Fibroblast of gingiva (primary cell): ENCODE data around the gene TNNC1.

Experiments used
- DNase-seq: peaks from one replicate; pipeline ENCODE4 v3.0.0-alpha.2; 2011; ENCODE audit warnings: low read depth

TNNC1 gene

GRCh38 chr3:52453496-52454249, at the start of gene TNNC1:
Gene TNNC1, minus strand, starts transcription at chr3:52454041. Its CDS starts 26 bp downstream, at chr3:52454015.
- DNase-seq, result no peak

DNA sequence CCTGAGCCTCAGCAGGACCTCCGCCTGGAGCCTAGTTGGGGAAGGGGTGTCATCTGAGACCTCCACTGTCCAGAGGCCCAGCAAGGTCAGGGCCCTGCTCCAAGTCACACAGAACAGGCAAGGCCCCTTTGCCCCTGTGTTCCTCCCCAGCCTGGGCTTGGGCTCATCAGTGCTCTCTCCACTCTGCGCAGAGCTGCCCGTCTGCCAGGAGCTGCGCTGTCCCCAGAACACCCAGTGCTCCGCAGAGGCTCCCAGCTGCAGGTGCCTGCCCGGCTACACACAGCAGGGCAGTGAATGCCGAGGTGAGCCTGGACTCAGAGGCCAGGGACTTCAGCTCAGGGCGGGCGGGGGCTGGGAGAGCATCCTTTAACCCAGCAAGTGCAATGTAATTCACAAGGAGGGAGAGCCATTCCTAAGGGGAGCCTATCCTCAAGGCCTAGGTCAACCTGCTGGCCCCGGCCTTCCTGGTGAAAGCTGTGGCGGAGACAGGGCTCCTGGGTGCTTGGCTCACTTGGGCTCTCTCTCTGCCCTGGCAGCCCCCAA, 49.0 kb upstream of the TNNC1 start:
- DNase-seq, result no peak

DNA sequence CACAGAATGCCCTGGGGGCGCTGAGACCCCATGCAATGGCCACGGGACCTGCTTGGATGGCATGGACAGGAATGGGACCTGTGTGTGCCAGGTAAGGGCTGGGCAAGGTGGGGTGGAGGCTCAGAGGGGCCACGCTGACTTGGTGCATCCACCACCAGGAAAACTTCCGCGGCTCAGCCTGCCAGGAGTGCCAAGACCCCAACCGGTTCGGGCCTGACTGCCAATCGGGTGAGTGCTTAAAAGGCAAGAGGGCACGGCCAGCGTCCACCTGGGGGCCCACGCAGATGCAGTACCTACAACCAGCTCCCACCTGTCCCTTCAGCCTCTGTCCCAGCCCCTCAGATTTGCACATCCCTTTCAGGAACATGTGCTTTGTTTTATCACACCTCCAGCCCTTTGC, 48.2 kb upstream of the TNNC1 start:
- no peak for DNase-seq

DNA sequence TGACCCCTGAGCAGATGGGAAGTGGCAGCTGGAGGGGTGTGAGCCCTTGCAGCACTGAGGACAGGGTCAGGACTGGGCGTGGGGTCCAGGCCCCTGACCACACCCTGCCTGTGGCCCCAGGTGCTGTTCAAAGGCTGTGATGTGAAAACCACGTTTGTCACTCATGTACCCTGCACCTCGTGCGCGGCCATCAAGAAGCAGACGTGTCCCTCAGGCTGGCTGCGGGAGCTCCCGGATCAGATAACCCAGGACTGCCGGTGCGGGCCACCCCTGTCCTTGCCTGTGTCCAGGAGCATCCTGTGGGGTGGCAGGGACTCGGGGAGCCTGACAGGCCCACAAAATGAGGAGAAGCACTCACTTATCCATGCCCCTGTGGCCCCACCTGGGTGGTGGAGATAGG, 47.2 kb upstream of the TNNC1 start:
- no peak for DNase-seq

DNA sequence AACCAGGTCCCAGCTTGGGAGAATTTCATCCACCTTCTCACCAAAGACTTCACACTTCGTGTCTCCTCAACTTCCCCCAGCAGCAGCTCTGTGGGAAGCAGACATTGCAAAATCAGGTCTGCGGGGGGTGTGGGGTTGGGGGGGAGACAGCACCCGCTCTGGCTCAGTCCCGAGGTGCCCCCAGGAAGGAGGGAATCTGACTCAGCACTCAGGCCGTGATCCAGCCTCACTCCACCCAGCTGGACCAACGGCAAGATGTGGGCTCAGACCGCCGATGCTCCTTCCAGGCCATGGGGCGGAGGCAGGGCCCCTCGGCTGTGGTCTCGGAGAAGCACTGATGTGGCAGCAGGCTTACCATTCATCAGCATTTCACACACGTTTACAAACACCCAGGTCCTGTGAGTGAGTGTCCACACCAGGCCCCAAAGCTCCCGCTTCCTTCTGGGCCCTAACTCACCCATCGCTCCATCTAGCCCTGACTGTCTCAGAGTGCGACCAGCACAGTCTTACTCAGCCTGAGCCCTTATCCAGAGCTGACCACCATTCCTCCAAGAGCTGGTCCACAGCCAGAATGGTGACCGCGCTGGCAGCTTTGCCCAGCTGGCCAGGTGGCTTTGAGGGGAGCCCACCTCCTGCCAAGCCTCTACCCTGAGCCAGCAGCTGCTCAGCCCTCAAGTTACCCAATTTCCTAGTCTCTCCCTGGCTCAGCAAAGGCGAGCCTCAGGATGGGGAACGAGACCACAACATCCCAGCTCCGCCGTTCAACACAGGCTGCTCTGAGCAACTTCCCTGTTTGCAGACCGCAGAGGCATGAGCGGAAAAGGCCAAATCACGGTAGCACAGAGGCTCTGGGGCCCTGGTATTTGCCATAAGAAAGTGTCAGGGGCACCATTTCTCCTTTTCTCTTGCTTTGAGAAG, 44.6 kb upstream of the TNNC1 start:
- DNase-seq, result peak; percentile 83

GRCh38 chr3:52495777-52496602, 42.1 kb upstream of the TNNC1 start:
- DNase-seq, result peak; percentile 45

GRCh38 chr3:52494886-52495495, 41.1 kb upstream of the TNNC1 start, which contains the start of gene STAB1:
Gene STAB1, plus strand, starts transcription at chr3:52495338. Its CDS starts 76 bp downstream, at chr3:52495414.
- DNase-seq, result no peak

- no peak for DNase-seq
These were observed 40.6 kb upstream of the TNNC1 start for GRCh38 chr3:52494445-52494844.

GRCh38 chr3:52493232-52494017, 39.6 kb upstream of the TNNC1 start:
- no peak for DNase-seq

GRCh38 chr3:52492059-52492458, 38.2 kb upstream of the TNNC1 start:
- no peak for DNase-seq

DNA sequence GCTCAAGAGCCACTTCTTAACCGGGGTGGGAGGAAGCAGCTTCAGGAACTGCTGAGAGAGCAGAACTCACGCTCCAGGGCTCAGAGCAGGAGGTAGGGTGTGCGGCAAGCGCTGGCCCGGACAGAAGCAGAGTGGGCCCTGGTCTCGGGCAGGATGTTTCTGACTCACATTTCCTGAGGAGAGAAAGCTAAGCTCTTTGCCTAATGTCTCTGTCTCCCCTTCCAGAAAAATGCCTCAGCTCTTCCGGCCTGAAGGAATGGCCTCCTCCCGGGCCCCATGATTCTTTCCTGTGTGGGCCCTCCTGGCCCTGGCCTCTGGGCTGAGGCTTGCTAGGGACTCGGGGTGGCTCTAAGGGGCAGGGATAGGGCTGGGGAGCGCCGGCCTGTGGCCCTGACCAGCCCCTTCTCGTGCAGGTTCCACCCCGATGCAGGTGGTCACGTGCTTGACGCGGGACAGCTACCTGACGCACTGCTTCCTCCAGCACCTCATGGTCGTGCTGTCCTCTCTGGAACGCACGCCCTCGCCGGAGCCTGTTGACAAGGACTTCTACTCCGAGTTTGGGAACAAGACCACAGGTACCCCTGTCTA, 37.2 kb upstream of the TNNC1 start:
- no peak for DNase-seq

DNA sequence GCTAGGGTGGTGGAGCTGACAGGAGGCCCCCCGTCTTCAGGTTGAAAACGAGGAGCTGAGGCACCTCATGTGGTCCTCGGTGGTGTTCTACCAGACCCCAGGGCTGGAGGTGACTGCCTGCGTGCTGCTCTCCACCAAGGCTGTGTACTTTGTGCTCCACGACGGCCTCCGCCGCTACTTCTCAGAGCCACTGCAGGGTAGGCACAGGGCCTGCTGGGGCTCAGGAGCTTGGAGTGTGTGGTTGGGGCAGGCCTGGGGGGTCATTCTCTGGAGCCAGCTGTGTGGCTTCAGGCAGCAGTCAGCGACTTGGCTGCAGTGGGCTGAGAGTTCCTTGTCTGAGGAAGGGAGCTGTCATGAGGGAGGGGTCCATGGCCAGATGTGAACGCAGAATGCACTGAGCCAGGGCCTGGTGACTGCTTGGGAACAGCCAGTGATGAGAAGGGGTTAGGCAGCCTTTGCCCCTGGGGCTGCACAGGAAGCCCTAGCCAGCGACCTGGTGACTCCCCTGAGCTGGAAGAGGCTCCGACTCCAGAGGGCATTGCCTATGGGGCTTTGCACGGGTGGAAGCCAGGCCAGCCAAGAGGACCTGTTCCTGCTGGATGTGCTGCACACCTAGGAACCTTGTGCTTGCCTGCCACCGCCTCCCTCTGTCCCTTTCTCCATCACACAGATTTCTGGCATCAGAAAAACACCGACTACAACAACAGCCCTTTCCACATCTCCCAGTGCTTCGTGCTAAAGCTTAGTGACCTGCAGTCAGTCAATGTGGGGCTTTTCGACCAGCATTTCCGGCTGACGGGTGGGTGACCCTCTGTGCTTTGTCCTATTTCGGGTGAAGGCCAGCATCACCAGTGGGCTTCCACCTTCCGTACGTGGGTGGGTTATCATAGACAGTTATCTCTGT, 36.4 kb upstream of the TNNC1 start:
- DNase-seq, result no peak

DNA sequence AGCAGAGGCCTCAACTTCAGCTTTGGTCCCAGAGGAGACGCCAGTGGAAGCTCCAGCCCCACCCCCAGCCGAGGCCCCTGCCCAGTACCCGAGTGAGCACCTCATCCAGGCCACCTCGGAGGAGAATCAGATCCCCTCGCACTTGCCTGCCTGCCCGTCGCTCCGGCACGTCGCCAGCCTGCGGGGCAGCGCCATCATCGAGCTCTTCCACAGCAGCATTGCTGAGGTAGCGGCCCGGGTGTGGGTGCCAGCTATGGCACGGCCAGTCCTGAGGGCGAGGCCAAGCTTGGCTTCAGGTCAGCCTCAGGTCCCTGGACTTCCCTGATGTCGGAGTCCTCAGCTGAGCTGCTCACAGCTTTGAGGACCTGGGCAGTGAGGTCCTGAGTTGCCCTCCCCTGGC, 35.6 kb upstream of the TNNC1 start:
- no peak for DNase-seq

DNA sequence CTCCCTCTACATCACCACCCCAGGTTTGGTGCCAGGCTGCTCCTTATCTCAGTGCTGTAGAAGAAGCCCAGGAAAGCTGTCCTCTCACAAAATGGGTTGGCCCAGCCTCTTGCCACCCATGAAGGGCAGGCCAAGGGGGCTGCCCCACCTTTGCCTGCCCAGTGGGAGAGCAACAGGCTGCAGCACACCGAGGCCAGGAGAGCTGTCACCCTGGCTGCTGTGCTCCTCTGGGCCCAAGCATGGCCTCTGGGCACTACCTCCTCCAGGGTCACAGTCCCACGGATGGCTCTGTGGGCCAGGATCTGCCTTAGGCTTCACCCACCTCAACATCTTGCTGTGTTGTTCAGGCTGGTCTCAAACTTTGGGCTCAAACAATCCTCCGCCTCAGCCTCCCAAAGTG, 34.9 kb upstream of the TNNC1 start:
- no peak for DNase-seq

DNA sequence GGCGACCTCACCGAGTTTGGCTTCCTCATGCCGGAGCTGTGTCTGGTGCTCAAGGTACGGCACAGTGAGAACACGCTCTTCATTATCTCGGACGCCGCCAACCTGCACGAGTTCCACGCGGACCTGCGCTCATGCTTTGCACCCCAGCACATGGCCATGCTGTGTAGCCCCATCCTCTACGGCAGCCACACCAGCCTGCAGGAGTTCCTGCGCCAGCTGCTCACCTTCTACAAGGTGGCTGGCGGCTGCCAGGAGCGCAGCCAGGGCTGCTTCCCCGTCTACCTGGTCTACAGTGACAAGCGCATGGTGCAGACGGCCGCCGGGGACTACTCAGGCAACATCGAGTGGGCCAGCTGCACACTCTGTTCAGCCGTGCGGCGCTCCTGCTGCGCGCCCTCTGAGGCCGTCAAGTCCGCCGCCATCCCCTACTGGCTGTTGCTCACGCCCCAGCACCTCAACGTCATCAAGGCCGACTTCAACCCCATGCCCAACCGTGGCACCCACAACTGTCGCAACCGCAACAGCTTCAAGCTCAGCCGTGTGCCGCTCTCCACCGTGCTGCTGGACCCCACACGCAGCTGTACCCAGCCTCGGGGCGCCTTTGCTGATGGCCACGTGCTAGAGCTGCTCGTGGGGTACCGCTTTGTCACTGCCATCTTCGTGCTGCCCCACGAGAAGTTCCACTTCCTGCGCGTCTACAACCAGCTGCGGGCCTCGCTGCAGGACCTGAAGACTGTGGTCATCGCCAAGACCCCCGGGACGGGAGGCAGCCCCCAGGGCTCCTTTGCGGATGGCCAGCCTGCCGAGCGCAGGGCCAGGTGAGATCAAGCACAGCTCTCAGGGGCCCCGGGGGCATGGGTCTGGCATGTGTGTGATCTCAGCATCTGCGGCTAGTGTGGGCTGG, 34.2 kb upstream of the TNNC1 start:
- DNase-seq, result no peak

GRCh38 chr3:52487050-52487787, 33.4 kb upstream of the TNNC1 start:
- DNase-seq, result no peak

DNA sequence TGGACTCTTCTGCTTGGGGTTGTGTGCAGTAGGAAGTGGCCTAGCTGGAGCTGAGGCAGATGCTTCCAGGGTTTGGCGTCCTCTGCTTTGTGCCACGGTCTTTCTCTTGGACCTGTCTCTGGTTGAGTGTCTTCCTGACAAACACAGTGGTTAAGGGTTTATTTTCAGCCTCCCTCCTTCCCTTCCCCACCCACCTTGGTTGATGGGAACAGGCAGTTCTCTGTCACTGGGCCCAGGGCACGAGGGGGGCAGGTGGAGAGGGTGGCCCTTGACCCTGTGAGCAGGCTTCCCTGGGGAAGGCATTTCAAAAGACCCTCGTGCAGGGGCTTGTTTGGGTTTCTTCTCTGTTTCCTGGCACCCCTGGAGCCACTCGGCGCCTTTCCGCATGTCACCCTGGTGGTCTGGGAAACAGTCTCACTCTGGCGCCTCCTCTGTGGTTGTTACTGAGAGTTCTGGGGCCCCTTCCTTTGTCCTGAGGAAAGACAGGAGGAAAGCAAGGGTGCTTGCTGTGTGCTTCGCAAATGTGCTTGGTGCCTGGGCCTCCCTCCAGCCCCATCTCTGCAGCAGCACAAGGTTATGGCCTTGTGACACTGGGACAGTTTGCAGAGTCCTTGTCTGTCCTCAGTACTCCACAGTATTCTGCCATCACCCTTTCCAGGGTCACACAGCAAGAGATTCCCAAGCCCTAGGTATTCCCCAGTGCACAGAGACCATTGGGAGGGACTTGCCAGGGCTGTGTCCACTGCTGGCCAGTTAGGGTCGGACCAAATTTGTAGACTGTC, 31.0 kb upstream of the TNNC1 start:
- no peak for DNase-seq
